ENCODE data around the gene GAGE12C. TPM values are rescaled to one million over a fixed set of nuclear protein-coding genes. Genes with fewer than 3 reads are reported as not detected.
"Not testable (repeated sequence)": the region's sequence is repeated elsewhere in the genome, so short reads cannot be mapped to it uniquely, and the experiment has no call there.

GAGE12C gene
- total and polyA plus RNA-seq, 2 experiments from 2014 or later = not detected

- H3K4me1 ChIP-seq (ENCODE audit: insufficient read depth); H4K20me1 ChIP-seq (ENCODE audit: insufficient read depth); H3K36me3 ChIP-seq (ENCODE audit: low read depth); DNase-seq; H3K9me2 ChIP-seq (ENCODE audit: insufficient read depth); H3K4me3 ChIP-seq; in situ Hi-C loops (cut with MboI); H3K9me3 ChIP-seq (ENCODE audit: low read depth); H3K27ac ChIP-seq; H3F3A ChIP-seq (ENCODE audit: insufficient read depth); H3K79me2 ChIP-seq (ENCODE audit: insufficient read depth); H3K27me3 ChIP-seq (replicated peaks; ENCODE audit: insufficient read depth); H2AFZ ChIP-seq; H3K4me2 ChIP-seq (ENCODE audit: unreplicated experiment); H3K9ac ChIP-seq: not testable (repeated sequence)
- WGBS, 2 experiments (ENCODE audit: low coverage in 1 of 2, low lambda C conversion rate in 2 of 2, missing lambda C conversion rate in 2 of 2) = no CpG with 5 or more reads among the region's 16 CpGs
Measured at GRCh38 chrX:49579649-49580048, 47.7 kb downstream of the GAGE12C start, which contains the start of gene GAGE12H. Gene GAGE12H (plus strand): TSS chrX:49579949. CDS start chrX:49581104, 1,155 bp downstream.

Small RNA genes lying within 50 kb of the gene (small RNA-seq; reads per million reads assigned to genes)
- not detected for gene GAGE12B (ENCODE audit: low read depth, low replicate concordance)

Other genes with a start within 250 kb of the GAGE12C start
- not detected in 2 replicates for gene GAGE10, start 228.5 kb upstream of the GAGE12C start, total RNA-seq (2014; rRNA removed; shearing (Covaris generic))
- gene GAGE10, start 228.5 kb upstream of the GAGE12C start, polyA plus RNA-seq (2016; fragmentation: Nextera tagmentation; extraction: Ambion mirVana) = not detected in 2 replicates
- not detected in 2 replicates for gene GAGE12J, start 210.1 kb upstream of the GAGE12C start, total RNA-seq (2014; rRNA removed; shearing (Covaris generic))
- not detected in 2 replicates for gene GAGE12J, start 210.1 kb upstream of the GAGE12C start, polyA plus RNA-seq (2016; fragmentation: Nextera tagmentation; extraction: Ambion mirVana)
- not detected in 2 replicates for gene GAGE13, start 200.6 kb upstream of the GAGE12C start, total RNA-seq (2014; rRNA removed; shearing (Covaris generic))
- gene GAGE13, start 200.6 kb upstream of the GAGE12C start, polyA plus RNA-seq (2016; fragmentation: Nextera tagmentation; extraction: Ambion mirVana) = not detected in 2 replicates
- not detected in 2 replicates for gene GAGE12D, start 9.6 kb downstream of the GAGE12C start, total RNA-seq (2014; rRNA removed; shearing (Covaris generic))
- gene GAGE12D, start 9.6 kb downstream of the GAGE12C start, polyA plus RNA-seq (2016; fragmentation: Nextera tagmentation; extraction: Ambion mirVana) = not detected in 2 replicates
- gene GAGE12E, start 19.1 kb downstream of the GAGE12C start, total RNA-seq (2014; rRNA removed; shearing (Covaris generic)) = not detected in 2 replicates
- gene GAGE12E, start 19.1 kb downstream of the GAGE12C start, polyA plus RNA-seq (2016; fragmentation: Nextera tagmentation; extraction: Ambion mirVana) = not detected in 2 replicates
- gene GAGE12F, start 28.7 kb downstream of the GAGE12C start, total RNA-seq (2014; rRNA removed; shearing (Covaris generic)) = not detected in 2 replicates
- gene GAGE12F, start 28.7 kb downstream of the GAGE12C start, polyA plus RNA-seq (2016; fragmentation: Nextera tagmentation; extraction: Ambion mirVana) = not detected in 2 replicates
- gene GAGE12G, start 38.2 kb downstream of the GAGE12C start, total RNA-seq (2014; rRNA removed; shearing (Covaris generic)) = not detected in 2 replicates
- gene GAGE12G, start 38.2 kb downstream of the GAGE12C start, polyA plus RNA-seq (2016; fragmentation: Nextera tagmentation; extraction: Ambion mirVana) = not detected in 2 replicates
- gene GAGE12H, start 47.8 kb downstream of the GAGE12C start, total RNA-seq (2014; rRNA removed; shearing (Covaris generic)) = not detected in 2 replicates
- gene GAGE12H, start 47.8 kb downstream of the GAGE12C start, polyA plus RNA-seq (2016; fragmentation: Nextera tagmentation; extraction: Ambion mirVana) = not detected in 2 replicates
- gene GAGE2A, start 57.3 kb downstream of the GAGE12C start, total RNA-seq (2014; rRNA removed; shearing (Covaris generic)) = not detected in 2 replicates
- not detected in 2 replicates for gene GAGE2A, start 57.3 kb downstream of the GAGE12C start, polyA plus RNA-seq (2016; fragmentation: Nextera tagmentation; extraction: Ambion mirVana)
- not detected in 2 replicates for gene GAGE1, start 66.8 kb downstream of the GAGE12C start, total RNA-seq (2014; rRNA removed; shearing (Covaris generic))
- gene GAGE1, start 66.8 kb downstream of the GAGE12C start, polyA plus RNA-seq (2016; fragmentation: Nextera tagmentation; extraction: Ambion mirVana) = not detected in 2 replicates
- gene PAGE1, start 163.8 kb downstream of the GAGE12C start, total RNA-seq (2014; rRNA removed; shearing (Covaris generic)) = not detected in 2 replicates
- not detected in 2 replicates for gene PAGE1, start 163.8 kb downstream of the GAGE12C start, polyA plus RNA-seq (2016; fragmentation: Nextera tagmentation; extraction: Ambion mirVana)